Mesothelial cell of epicardium (in vitro differentiated cells): ENCODE measurements around the gene P2RX4. TPM values are rescaled to one million over a fixed set of nuclear protein-coding genes. Genes with fewer than 3 reads are reported as not detected.
A peak's percentile ranks its signal among the peaks of the same experiment; 100 is the strongest.
"Not testable (repeated sequence)": the region's sequence is repeated elsewhere in the genome, so short reads cannot be mapped to it uniquely, and the experiment has no call there.

Experiments used
- DNase-seq, 2 experiments: peaks; one replicate each; pipeline ENCODE4 v3.0.0; 2021; ENCODE audit warnings: low spot score in 2 of 2; ENCODE audit not compliant: unreplicated experiment in 2 of 2
- H3K27ac Mint-ChIP-seq: 2 replicates; pipeline ENCODE4 v1.8.0; 2021; ENCODE audit warnings: mixed read lengths
- H3K27me3 Mint-ChIP-seq: 2 replicates; pipeline ENCODE4 v1.8.0; 2021; ENCODE audit warnings: low read depth, mixed read lengths
- H3K36me3 Mint-ChIP-seq: 2 replicates; pipeline ENCODE4 v1.8.0; 2021; ENCODE audit warnings: mixed read lengths
- H3K4me1 Mint-ChIP-seq: 2 replicates; pipeline ENCODE4 v1.8.0; 2021; ENCODE audit warnings: mixed read lengths
- H3K4me3 Mint-ChIP-seq: 2 replicates; pipeline ENCODE4 v1.8.0; 2021; ENCODE audit warnings: mild to moderate bottlenecking, moderate library complexity, mixed read lengths
- H3K9me3 Mint-ChIP-seq: 2 replicates; pipeline ENCODE4 v1.8.0; 2021; ENCODE audit warnings: mixed read lengths
- total RNA-seq: library from RNA; stranded (reverse); gene quantifications from 3 replicates; pipeline ENCODE4 v1.2.1, GENCODE V29; 2021
- TF ChIP-seq, protein P1 (sequence below): fragments of 200-600 bp; sonication (generic); IDR thresholded peaks from one replicate; pipeline ENCODE4 v1.5.0; 2021; ENCODE audit warnings: antibody characterized with exemption; ENCODE audit not compliant: unreplicated experiment

P2RX4 gene
- total RNA-seq, 1 donor from 2014 or later = 19.3 TPM

DNA sequence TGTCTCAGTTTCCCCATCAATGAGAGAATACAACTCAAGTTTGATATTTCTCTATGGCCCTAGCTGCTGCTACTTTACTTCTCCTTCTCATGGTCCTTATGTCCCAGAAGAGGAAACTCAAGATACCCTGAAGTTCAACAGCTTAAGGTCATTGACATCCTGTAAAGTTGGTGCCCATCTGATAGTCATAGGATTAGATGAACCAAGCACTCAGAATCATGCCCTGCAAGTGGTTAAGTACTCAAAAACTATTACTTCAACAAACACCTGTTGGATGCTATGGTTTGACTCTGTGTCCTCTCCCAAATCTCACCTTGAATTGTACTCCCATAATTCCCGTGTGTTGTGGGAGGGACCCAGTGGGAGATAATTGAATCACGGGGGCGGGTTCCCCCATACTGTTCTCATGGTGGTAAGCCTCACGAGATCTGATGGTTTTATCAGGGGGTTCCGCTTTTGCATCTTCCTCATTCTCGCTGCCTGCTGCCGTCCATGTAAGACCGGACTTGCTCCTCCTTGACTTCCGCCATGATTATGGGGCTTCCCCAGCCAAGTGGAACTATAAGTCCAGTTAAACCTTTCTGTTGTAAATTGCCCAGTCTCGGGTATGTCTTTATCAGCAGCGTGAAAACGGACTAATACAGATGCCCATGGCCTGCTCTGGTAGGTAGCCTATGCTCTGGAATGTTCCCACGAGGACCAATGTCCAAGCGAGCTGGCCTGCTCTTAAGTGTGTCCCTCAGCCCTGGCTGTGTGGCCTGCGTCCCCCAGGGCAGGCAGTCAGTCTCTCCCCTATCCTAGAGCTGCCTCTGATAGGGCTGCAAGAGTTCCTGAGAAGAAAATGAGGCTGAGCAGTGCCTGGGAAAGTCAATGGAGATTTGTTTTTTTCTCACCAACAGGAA lies 68.5 kb downstream of the P2RX4 start:
- TF ChIP-seq, protein P1, sequence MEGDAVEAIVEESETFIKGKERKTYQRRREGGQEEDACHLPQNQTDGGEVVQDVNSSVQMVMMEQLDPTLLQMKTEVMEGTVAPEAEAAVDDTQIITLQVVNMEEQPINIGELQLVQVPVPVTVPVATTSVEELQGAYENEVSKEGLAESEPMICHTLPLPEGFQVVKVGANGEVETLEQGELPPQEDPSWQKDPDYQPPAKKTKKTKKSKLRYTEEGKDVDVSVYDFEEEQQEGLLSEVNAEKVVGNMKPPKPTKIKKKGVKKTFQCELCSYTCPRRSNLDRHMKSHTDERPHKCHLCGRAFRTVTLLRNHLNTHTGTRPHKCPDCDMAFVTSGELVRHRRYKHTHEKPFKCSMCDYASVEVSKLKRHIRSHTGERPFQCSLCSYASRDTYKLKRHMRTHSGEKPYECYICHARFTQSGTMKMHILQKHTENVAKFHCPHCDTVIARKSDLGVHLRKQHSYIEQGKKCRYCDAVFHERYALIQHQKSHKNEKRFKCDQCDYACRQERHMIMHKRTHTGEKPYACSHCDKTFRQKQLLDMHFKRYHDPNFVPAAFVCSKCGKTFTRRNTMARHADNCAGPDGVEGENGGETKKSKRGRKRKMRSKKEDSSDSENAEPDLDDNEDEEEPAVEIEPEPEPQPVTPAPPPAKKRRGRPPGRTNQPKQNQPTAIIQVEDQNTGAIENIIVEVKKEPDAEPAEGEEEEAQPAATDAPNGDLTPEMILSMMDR = no peak
- H3K4me3 Mint-ChIP-seq = no peak overlapping the region
- no peaks in the 10 kb centered on the region for H3K27me3 Mint-ChIP-seq
- H3K36me3 Mint-ChIP-seq = peaks cover 29% of the 10 kb centered on the region
- peaks cover 5% of the 10 kb centered on the region for H3K9me3 Mint-ChIP-seq
- H3K27ac Mint-ChIP-seq = no peak overlapping the region
- DNase-seq = no peak
- no peaks in the 10 kb centered on the region for H3K4me1 Mint-ChIP-seq

DNA sequence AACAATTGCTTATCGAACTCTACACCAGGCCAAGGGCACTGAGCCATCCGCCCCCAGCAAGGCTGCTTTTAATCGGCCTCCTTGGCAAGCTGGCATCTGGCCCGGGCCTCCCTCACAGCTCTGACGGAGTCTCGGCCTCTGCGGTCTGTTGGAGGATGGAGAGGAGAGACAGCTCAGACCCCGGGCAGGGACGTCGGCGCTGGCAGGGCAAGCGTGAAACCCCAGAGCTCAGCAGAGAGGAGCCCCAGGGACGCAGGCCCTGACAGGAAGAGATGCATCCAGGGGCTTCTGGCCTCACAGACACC lies 69.1 kb downstream of the P2RX4 start:
- DNase-seq = no peak
- Mint-ChIP-seq H3K36me3 (peaks cover 24% of the 10 kb centered on the region), H3K4me1 (no peaks in the 10 kb centered on the region), H3K27ac (peak overlapping the region; percentile 9), H3K4me3 (no peak overlapping the region), H3K9me3 (peaks cover 5% of the 10 kb centered on the region), H3K27me3 (no peaks in the 10 kb centered on the region)
- TF ChIP-seq, protein P1 = no peak

DNA sequence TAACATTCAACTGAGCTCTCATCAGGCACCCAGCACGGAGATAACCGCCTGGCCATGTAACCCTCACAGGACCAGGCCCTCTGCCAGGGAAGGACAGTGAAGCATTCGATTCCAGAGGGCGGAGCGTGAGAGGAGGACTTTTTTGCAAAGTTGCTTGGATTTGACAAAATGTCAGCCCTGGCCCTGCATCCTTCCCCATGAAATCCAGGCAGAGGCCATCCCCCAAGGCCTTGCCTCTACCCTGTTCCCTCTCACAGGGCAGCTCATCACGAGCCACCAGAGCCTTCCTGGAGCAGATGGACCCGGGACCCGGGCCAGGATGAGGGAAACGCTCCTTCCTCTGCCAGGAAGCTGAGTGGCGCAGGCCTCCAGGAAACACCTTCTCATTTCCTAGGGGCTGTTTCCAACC lies 69.6 kb downstream of the P2RX4 start:
- no peak for DNase-seq
- H3K27me3 Mint-ChIP-seq = no peaks in the 10 kb centered on the region
- TF ChIP-seq, protein P1 = no peak
- H3K27ac Mint-ChIP-seq = peak overlapping the region; percentile 9
- peaks cover 24% of the 10 kb centered on the region for H3K36me3 Mint-ChIP-seq
- H3K4me3 Mint-ChIP-seq = no peak overlapping the region
- no peaks in the 10 kb centered on the region for H3K4me1 Mint-ChIP-seq
- H3K9me3 Mint-ChIP-seq = peaks cover 5% of the 10 kb centered on the region

DNA sequence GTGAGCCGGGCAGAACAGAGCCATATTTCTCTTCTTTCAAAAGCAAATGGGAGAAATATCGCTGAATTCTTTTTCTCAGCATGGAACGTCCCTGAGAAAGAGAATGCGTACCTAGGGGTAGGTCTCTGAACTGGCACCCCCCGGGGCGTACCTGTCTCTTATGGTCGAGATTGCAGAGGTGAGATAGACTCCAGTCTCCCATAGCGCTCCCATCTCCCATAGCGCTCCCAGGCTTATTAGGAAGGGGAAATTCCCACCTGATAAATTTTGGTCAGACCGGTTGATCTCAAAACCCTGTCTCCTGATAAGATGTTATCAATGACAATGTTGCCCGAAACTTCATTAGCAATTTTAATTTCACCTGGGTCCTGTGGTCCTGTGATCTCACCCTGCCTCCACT lies 70.6 kb downstream of the P2RX4 start:
- not testable (repeated sequence) for H3K27ac Mint-ChIP-seq, H3K4me1 Mint-ChIP-seq, H3K9me3 Mint-ChIP-seq, DNase-seq, H3K27me3 Mint-ChIP-seq, H3K4me3 Mint-ChIP-seq
- H3K36me3 Mint-ChIP-seq = peaks cover 21% of the 10 kb centered on the region

DNA sequence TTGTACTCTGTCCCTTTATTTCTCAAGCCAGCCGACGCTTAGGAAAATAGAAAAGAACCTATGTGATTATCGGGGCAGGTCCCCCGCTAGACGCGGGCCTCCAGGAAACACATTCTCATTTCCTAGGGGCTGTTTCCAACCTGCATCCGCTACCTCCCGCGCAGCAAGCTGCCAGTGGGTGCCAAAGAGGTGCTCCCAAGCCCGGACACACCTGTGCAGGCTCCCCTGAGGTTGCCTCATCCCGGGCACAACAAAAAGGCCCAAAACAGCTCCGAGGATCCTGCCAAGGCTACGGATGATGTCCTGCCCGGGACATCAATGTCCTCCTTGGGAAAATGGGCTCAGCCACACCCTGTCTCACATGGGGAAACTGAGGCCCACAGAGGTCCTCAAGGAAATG lies 71.2 kb downstream of the P2RX4 start:
- DNase-seq, H3K4me1 Mint-ChIP-seq, H3K27ac Mint-ChIP-seq, H3K9me3 Mint-ChIP-seq, H3K4me3 Mint-ChIP-seq, H3K27me3 Mint-ChIP-seq: not testable (repeated sequence)
- peaks cover 20% of the 10 kb centered on the region for H3K36me3 Mint-ChIP-seq

DNA sequence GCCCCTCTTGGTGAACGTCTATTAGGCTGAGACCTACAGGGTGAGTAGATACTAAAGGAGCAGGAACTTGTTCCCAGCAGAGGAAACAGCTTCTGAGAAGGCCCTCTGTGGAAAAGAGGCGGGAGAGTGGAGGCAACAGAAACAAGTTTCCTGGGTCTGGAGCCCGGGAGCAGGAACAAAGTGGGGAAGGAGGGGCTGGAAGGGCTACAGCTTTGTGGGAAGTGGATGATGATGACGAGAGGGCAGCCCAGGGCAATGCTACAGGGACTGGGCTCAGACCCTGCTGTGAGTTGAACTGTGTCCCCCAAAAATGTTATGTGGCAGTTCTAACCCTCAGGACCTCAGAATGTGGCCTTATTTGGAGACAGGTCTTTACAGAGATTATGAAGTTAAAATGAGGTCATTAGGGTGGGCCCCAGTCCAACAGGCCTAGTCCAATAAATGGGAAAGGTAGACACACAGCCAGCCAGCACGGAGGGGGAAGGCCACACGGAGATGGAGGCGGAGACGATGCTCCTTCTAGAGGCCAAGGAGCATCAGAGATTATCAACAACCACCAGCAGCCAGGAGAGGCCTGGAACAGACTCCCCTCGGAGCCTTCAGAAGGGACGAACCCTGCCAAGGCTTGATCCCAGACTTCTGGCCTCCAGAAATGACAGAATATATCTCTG lies 72.3 kb downstream of the P2RX4 start:
- Mint-ChIP-seq H3K36me3 (peaks cover 16% of the 10 kb centered on the region), H3K4me3 (no peak overlapping the region), H3K27ac (no peak overlapping the region), H3K9me3 (peaks cover 3% of the 10 kb centered on the region), H3K27me3 (no peaks in the 10 kb centered on the region), H3K4me1 (no peaks in the 10 kb centered on the region)
- TF ChIP-seq, protein P1 = no peak
- no peak for DNase-seq

DNA sequence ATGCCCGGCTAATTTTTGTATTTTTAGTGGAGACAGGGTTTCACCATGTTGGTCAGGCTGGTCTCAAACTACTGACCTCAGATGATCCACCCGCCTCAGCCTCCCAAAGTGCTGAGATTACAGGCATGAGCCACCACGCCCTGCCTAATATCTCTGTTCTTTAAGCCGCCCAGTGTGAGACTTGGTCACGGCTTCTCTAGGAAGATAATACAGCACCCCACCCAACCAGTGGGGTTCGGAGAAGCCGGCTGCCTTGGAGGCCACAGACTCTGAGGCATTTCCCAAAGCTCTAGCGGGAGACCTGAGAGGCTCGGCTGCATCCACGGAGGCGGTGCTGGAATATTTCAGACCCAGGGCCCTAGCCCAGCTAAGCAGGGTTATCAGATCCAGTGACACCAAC lies 73.0 kb downstream of the P2RX4 start:
- not testable (repeated sequence) for H3K27me3 Mint-ChIP-seq, DNase-seq, H3K4me1 Mint-ChIP-seq, H3K27ac Mint-ChIP-seq, H3K9me3 Mint-ChIP-seq, H3K4me3 Mint-ChIP-seq
- peaks cover 12% of the 10 kb centered on the region for H3K36me3 Mint-ChIP-seq
